Stimulated activated CD4-positive, alpha-beta T cell treated with anti-CD3 and anti-CD28 coated beads, TNF-alpha, amount 100 ng/mL, for 1 hour (primary cell): Measurements from ENCODE around the gene TBKBP1.

ENCODE experiments used
- DNase-seq, 3 donors: peaks; one replicate each; pipeline ENCODE4 v3.0.0-alpha.2; 2020; ENCODE audit warnings: low read depth in 3 of 3, low spot score in 1 of 3

The TBKBP1 gene

GRCh38 chr17:47693731-47694580 lies at the start of gene TBKBP1:
Gene TBKBP1, plus strand, starts transcription at chr17:47694161. Its CDS starts 1,952 bp downstream, at chr17:47696113.
- peak in 1 of 3 donors; percentile 49 for DNase-seq

GRCh38 chr17:47644324-47644723 lies 49.6 kb upstream of the TBKBP1 start:
- DNase-seq, result no peak

- DNase-seq, result peak; percentile 92 to 93 (median 93)
Observed at GRCh38 chr17:47649153-47649971, 44.6 kb upstream of the TBKBP1 start, which contains the start of gene KPNB1. Gene KPNB1, plus strand, starts transcription at chr17:47649919. Its CDS starts 326 bp downstream, at chr17:47650245.

GRCh38 chr17:47649972-47650524 lies 43.9 kb upstream of the TBKBP1 start:
- peak in 1 of 3 donors; percentile 24 for DNase-seq

- peak; percentile 80 to 86 (median 85) for DNase-seq
Observed at GRCh38 chr17:47650525-47651522, 43.1 kb upstream of the TBKBP1 start.

- no peak for DNase-seq
Observed at GRCh38 chr17:47651704-47652103, 42.3 kb upstream of the TBKBP1 start.

GRCh38 chr17:47652570-47652969 lies 41.4 kb upstream of the TBKBP1 start:
- no peak for DNase-seq

GRCh38 chr17:47653442-47653841 lies 40.5 kb upstream of the TBKBP1 start:
- no peak for DNase-seq

GRCh38 chr17:47654991-47655390 lies 39.0 kb upstream of the TBKBP1 start:
- DNase-seq, result no peak

- no peak for DNase-seq
Observed at GRCh38 chr17:47660064-47660492, 33.9 kb upstream of the TBKBP1 start.

GRCh38 chr17:47663912-47664623 lies 29.9 kb upstream of the TBKBP1 start:
- peak in 2 of 3 donors; percentile 24 to 25 for DNase-seq

- no peak for DNase-seq
Observed at GRCh38 chr17:47664624-47664941, 29.4 kb upstream of the TBKBP1 start.

GRCh38 chr17:47665655-47666054 lies 28.3 kb upstream of the TBKBP1 start:
- DNase-seq, result no peak

GRCh38 chr17:47669081-47669480 lies 24.9 kb upstream of the TBKBP1 start:
- no peak for DNase-seq

- no peak for DNase-seq
Observed at GRCh38 chr17:47670064-47670463, 23.9 kb upstream of the TBKBP1 start.

GRCh38 chr17:47674499-47674898 lies 19.5 kb upstream of the TBKBP1 start:
- DNase-seq, result no peak

- no peak for DNase-seq
Observed at GRCh38 chr17:47675380-47676198, 18.4 kb upstream of the TBKBP1 start.

- DNase-seq, result no peak
Observed at GRCh38 chr17:47676199-47676472, 17.8 kb upstream of the TBKBP1 start.

GRCh38 chr17:47676510-47677165 lies 17.3 kb upstream of the TBKBP1 start:
- DNase-seq, result no peak
